ENCODE data around the gene CDCA5. TPM values are rescaled to one million over a fixed set of nuclear protein-coding genes. Genes with fewer than 3 reads are reported as not detected.

The CDCA5 gene
- total RNA-seq, 1 experiment from 2014 or later: 17.3 TPM

- no peaks in the 10 kb centered on the region for H3K9me3 Mint-ChIP-seq (ENCODE audit: unreplicated experiment)
- no peak overlapping the region for H3K4me3 Mint-ChIP-seq (ENCODE audit: unreplicated experiment)
- CTCF ChIA-PET: interaction anchor here (0.6 to 2.0 kb wide), 3 partner anchors 21 to 43 kb away, joined by 3 to 10 read pairs (median 3); partner anchors contain the start of gene ARL2
- no TSS peak for BruUV-seq (replicated peaks)
- TF ChIP-seq CTCF (IDR thresholded peaks at IDR 0.05; ENCODE audit: unreplicated experiment): no peak
- H3K36me3 Mint-ChIP-seq (ENCODE audit: insufficient read depth, unreplicated experiment): peaks cover 38% of the 10 kb centered on the region
- no peaks in the 10 kb centered on the region for H3K4me1 Mint-ChIP-seq (ENCODE audit: insufficient read depth, unreplicated experiment)
- DNase-seq (ENCODE audit: unreplicated experiment): no peak
- no peak overlapping the region for H3K27ac Mint-ChIP-seq (ENCODE audit: low read depth, unreplicated experiment)
- H3K27me3 Mint-ChIP-seq (ENCODE audit: insufficient read depth, unreplicated experiment): no peaks in the 10 kb centered on the region
- POLR2A ChIA-PET: no interaction called here
- intact Hi-C loops (cut with micrococcal nuclease): no loop called here
Measured at GRCh38 chr11:65035579-65035978, 48.3 kb downstream of the CDCA5 start.

- ChIA-PET CTCF (no interaction called here), POLR2A (interaction anchor here (0.6 to 1.2 kb wide), 2 partner anchors 17 to 149 kb away, joined by 3 to 4 read pairs; no protein-coding TSS in a partner anchor)
- BruUV-seq (replicated peaks): no TSS peak
- H3K4me3 Mint-ChIP-seq (ENCODE audit: unreplicated experiment): no peak overlapping the region
- TF ChIP-seq CTCF (IDR thresholded peaks at IDR 0.05; ENCODE audit: unreplicated experiment): no peak
- H3K27ac Mint-ChIP-seq (ENCODE audit: low read depth, unreplicated experiment): no peak overlapping the region
- H3K27me3 Mint-ChIP-seq (ENCODE audit: insufficient read depth, unreplicated experiment): no peaks in the 10 kb centered on the region
- intact Hi-C loops (cut with micrococcal nuclease): no loop called here
- no peaks in the 10 kb centered on the region for H3K4me1 Mint-ChIP-seq (ENCODE audit: insufficient read depth, unreplicated experiment)
- H3K9me3 Mint-ChIP-seq (ENCODE audit: unreplicated experiment): no peaks in the 10 kb centered on the region
- no peak for DNase-seq (ENCODE audit: unreplicated experiment)
- peaks cover 38% of the 10 kb centered on the region for H3K36me3 Mint-ChIP-seq (ENCODE audit: insufficient read depth, unreplicated experiment)
Measured at GRCh38 chr11:65034423-65034822, 49.4 kb downstream of the CDCA5 start.

GRCh38 chr11:65032216-65032615 lies 51.6 kb downstream of the CDCA5 start:
- H3K36me3 Mint-ChIP-seq (ENCODE audit: insufficient read depth, unreplicated experiment): peaks cover 34% of the 10 kb centered on the region
- H3K27ac Mint-ChIP-seq (ENCODE audit: low read depth, unreplicated experiment): no peak overlapping the region
- TF ChIP-seq CTCF (IDR thresholded peaks at IDR 0.05; ENCODE audit: unreplicated experiment): no peak
- ChIA-PET POLR2A (interaction anchor here (0.6 kb wide), 1 partner anchor 66 kb away, joined by 3 read pairs; no protein-coding TSS in a partner anchor), CTCF (interaction anchor here (0.6 kb wide), 1 partner anchor 41 kb away, joined by 4 read pairs; no protein-coding TSS in a partner anchor)
- DNase-seq (ENCODE audit: unreplicated experiment): no peak
- no peaks in the 10 kb centered on the region for H3K9me3 Mint-ChIP-seq (ENCODE audit: unreplicated experiment)
- peaks cover 6% of the 10 kb centered on the region for H3K4me1 Mint-ChIP-seq (ENCODE audit: insufficient read depth, unreplicated experiment)
- H3K27me3 Mint-ChIP-seq (ENCODE audit: insufficient read depth, unreplicated experiment): no peaks in the 10 kb centered on the region
- no TSS peak for BruUV-seq (replicated peaks)
- no peak overlapping the region for H3K4me3 Mint-ChIP-seq (ENCODE audit: unreplicated experiment)
- intact Hi-C loops (cut with micrococcal nuclease): no loop called here

Small RNAs within 50 kb of the gene (microRNA-seq; reads per million reads assigned to microRNA genes)
- not detected for gene MIR6751

Other genes starting within 250 kb of the CDCA5 start
- gene CDC42BPG, start 239.4 kb downstream of the CDCA5 start, total RNA-seq (2022): 3.0 and 3.7 TPM in 2 replicates
- gene EHD1, start 205.4 kb downstream of the CDCA5 start, total RNA-seq (2022): 67.9 and 80.6 TPM in 2 replicates
- gene ATG2A, start 166.8 kb downstream of the CDCA5 start, total RNA-seq (2022): 28.7 and 29.9 TPM in 2 replicates
- 38.0 and 48.0 TPM in 2 replicates for gene PPP2R5B, start 159.4 kb downstream of the CDCA5 start, total RNA-seq (2022)
- not detected in 2 replicates for gene GPHA2, start 148.1 kb downstream of the CDCA5 start, total RNA-seq (2022)
- gene MAJIN, start 111.9 kb downstream of the CDCA5 start, total RNA-seq (2022): not detected in 2 replicates
- 1.3 and 1.6 TPM in 2 replicates for gene BATF2, start 87.1 kb downstream of the CDCA5 start, total RNA-seq (2022)
- gene ARL2, start 69.9 kb downstream of the CDCA5 start, total RNA-seq (2022): 96.8 and 113 TPM in 2 replicates
- gene SNX15, start 56.6 kb downstream of the CDCA5 start, total RNA-seq (2022): 18.0 and 21.0 TPM in 2 replicates
- gene SAC3D1, start 42.8 kb downstream of the CDCA5 start, total RNA-seq (2022): 10.3 and 14.0 TPM in 2 replicates
- gene NAALADL1, start 25.5 kb downstream of the CDCA5 start, total RNA-seq (2022): not detected in 2 replicates
- 50.8 and 52.3 TPM in 2 replicates for gene ZFPL1, start 182 bp upstream of the CDCA5 start, total RNA-seq (2022)
- gene VPS51, start 12.2 kb upstream of the CDCA5 start, total RNA-seq (2022): 56.1 and 77.0 TPM in 2 replicates
- gene TM7SF2, start 27.8 kb upstream of the CDCA5 start, total RNA-seq (2022): 8.5 and 14.0 TPM in 2 replicates
- gene ZNHIT2, start 33.7 kb upstream of the CDCA5 start, total RNA-seq (2022): 22.0 and 23.6 TPM in 2 replicates
- gene FAU, start 38.1 kb upstream of the CDCA5 start, total RNA-seq (2022): 1,049 and 1,269 TPM in 2 replicates
- 76.9 and 79.0 TPM in 2 replicates for gene MRPL49, start 38.3 kb upstream of the CDCA5 start, total RNA-seq (2022)
- gene SYVN1, start 50.5 kb upstream of the CDCA5 start, total RNA-seq (2022): 74.9 and 99.8 TPM in 2 replicates
- gene SPDYC, start 86.2 kb upstream of the CDCA5 start, total RNA-seq (2022): not detected in 2 replicates
- gene CAPN1, start 97.9 kb upstream of the CDCA5 start, total RNA-seq (2022): 111 and 117 TPM in 2 replicates
- 8.8 and 10.3 TPM in 2 replicates for gene POLA2, start 177.9 kb upstream of the CDCA5 start, total RNA-seq (2022)
- gene CDC42EP2, start 230.8 kb upstream of the CDCA5 start, total RNA-seq (2022): 24.5 and 35.0 TPM in 2 replicates
- gene DPF2, start 249.8 kb upstream of the CDCA5 start, total RNA-seq (2022): 83.9 and 86.6 TPM in 2 replicates

Measured in MCF 10A (cell line).